ENCODE measurements around the gene SIMC1. TPM values are rescaled to one million over a fixed set of nuclear protein-coding genes. Genes with fewer than 3 reads are reported as not detected.
A peak's percentile ranks its signal among the peaks of the same experiment; 100 is the strongest.
"Not testable (repeated sequence)": the region's sequence is repeated elsewhere in the genome, so short reads cannot be mapped to it uniquely, and the experiment has no call there.

SIMC1 gene
- total and polyA plus RNA-seq, 7 donors = 2.0 to 17.0 (median 7.6) TPM

DNA sequence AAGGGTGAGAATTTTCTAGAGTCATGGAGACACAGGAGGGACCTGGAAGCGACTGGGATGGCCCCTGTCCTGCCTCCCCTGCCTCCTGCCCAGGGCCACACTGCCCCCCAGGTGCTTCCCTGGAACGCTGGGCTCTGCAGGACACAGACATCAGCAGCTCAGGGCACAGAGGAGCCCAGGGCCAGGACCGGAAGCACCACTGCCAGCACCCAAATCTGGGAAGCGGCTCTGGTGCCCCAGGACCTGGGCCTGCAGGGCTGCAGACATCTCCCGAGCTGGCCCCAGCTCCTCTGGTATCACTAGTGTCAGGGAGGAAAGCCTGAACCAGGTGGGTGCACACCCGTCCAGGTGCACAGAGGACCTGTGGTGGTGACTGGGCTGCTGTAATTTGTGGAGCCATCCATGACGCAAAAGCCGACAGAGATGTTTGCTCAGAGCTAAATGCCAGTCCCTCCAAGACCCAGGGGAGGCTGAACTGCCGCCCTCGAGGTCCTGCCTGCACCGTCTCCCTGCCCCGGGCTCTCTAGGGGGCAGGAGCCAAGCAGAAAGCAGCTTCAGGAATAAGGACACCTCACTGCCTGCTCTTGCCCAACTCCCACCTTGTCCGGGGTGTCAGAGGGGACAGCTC lies 46.0 kb upstream of the SIMC1 start:
- Histone ChIP-seq H3K4me1 (no peaks in the 10 kb centered on the region), H3K36me3 (ENCODE audit: insufficient read depth in 1 of 2, low read depth in 1 of 2) (no peaks in the 10 kb centered on the region), H3K27me3 (ENCODE audit: insufficient read depth in 3 of 3, low read length in 2 of 3) (peaks cover 0 to 9% (median 2%) of the 10 kb centered on the region in 3 donors), H3K27ac (no peak overlapping the region), H3K9me3 (no peaks in the 10 kb centered on the region), H3K4me3 (no peak overlapping the region)
- 76 to 78% (median 77%) methylated on average over 13 of the region's 13 CpGs for WGBS, 3 donors
- no peak for DNase-seq
- intact Hi-C loops (cut with DNase I) = no loop called here
- no peak for ATAC-seq
- no peak for TF ChIP-seq CTCF (IDR thresholded peaks at IDR 0.05)

GRCh38 chr5:176192722-176193117 lies 45.5 kb upstream of the SIMC1 start:
- H3K9me3 ChIP-seq; ATAC-seq; H3K27ac ChIP-seq; intact Hi-C loops (cut with DNase I); DNase-seq; H3K4me1 ChIP-seq; H3K27me3 ChIP-seq (ENCODE audit: insufficient read depth in 3 of 3, low read length in 2 of 3); H3K36me3 ChIP-seq (ENCODE audit: insufficient read depth in 1 of 2, low read depth in 1 of 2); H3K4me3 ChIP-seq: not testable (repeated sequence)
- 42 to 53% (median 43%) methylated on average over 5 of the region's 5 CpGs for WGBS, 3 donors

DNA sequence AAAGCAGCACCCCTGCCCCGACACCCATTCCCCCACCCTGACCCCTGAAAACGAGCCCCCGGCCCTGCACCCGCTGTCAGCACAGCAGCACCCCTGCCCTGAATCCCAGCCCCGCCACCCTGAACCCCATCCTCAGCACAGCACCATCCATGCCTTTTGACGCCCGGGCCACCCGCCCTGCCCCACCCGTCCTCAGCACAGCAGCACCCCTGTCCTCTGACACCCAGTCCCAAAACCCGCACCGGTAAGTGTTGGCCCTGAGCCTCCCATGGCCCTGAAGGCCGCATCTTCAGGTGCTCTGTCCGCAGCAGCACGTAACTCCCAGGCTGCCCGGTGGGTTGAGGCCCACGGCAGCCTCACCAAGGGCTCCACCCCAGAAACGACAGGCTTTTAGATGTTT lies 44.6 kb upstream of the SIMC1 start:
- 74 to 81% (median 80%) methylated on average over 16 to 17 of the region's 17 CpGs for WGBS, 3 donors
- H3K4me1 ChIP-seq; intact Hi-C loops (cut with DNase I); DNase-seq; H3K9me3 ChIP-seq; H3K27ac ChIP-seq; H3K4me3 ChIP-seq; ATAC-seq; H3K36me3 ChIP-seq (ENCODE audit: insufficient read depth in 1 of 2, low read depth in 1 of 2): not testable (repeated sequence)
- H3K27me3 ChIP-seq (ENCODE audit: insufficient read depth in 3 of 3, low read length in 2 of 3) = peaks cover 0 to 10% (median 2%) of the 10 kb centered on the region in 3 donors

- H3K9me3 ChIP-seq; H3K36me3 ChIP-seq (ENCODE audit: insufficient read depth in 1 of 2, low read depth in 1 of 2); intact Hi-C loops (cut with DNase I); H3K4me1 ChIP-seq; DNase-seq; H3K27ac ChIP-seq: not testable (repeated sequence)
- H3K27me3 ChIP-seq (ENCODE audit: insufficient read depth in 3 of 3, low read length in 2 of 3) = peaks cover 0 to 18% (median 6%) of the 10 kb centered on the region in 3 donors
- ATAC-seq = peak in 3 of 4 donors; percentile 13 to 52 (median 26)
- 2 to 4% (median 3%) methylated on average over 19 to 49 of the region's 67 CpGs for WGBS, 3 donors
- peak overlapping the region; percentile 34 for H3K4me3 ChIP-seq
These were observed 43.8 kb upstream of the SIMC1 start for GRCh38 chr5:176194238-176195083.

DNA sequence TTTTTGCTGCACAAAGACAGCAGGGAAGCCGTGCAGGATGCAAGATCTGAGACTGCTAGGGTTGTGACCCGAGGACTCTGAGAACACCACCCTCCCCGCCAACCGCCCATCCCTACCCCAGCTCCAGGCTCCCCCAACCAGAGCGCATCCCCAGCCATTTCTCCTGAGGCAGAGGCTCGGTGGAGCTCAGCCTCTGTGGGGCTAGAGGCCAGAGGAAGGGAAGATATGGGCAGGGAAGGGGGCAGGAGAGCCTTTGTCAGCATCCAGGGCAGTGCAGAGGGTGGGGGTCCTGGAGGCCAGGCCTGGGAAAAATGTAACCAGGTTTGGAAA lies 43.2 kb upstream of the SIMC1 start:
- DNase-seq; H3K4me1 ChIP-seq; H3K27ac ChIP-seq; intact Hi-C loops (cut with DNase I); ATAC-seq; H3K36me3 ChIP-seq (ENCODE audit: insufficient read depth in 1 of 2, low read depth in 1 of 2); H3K9me3 ChIP-seq; H3K4me3 ChIP-seq: not testable (repeated sequence)
- H3K27me3 ChIP-seq (ENCODE audit: insufficient read depth in 3 of 3, low read length in 2 of 3) = peaks cover 0 to 18% (median 6%) of the 10 kb centered on the region in 3 donors
- WGBS, 3 donors = 12 to 33% (median 27%) methylated on average over 5 to 6 of the region's 6 CpGs

DNA sequence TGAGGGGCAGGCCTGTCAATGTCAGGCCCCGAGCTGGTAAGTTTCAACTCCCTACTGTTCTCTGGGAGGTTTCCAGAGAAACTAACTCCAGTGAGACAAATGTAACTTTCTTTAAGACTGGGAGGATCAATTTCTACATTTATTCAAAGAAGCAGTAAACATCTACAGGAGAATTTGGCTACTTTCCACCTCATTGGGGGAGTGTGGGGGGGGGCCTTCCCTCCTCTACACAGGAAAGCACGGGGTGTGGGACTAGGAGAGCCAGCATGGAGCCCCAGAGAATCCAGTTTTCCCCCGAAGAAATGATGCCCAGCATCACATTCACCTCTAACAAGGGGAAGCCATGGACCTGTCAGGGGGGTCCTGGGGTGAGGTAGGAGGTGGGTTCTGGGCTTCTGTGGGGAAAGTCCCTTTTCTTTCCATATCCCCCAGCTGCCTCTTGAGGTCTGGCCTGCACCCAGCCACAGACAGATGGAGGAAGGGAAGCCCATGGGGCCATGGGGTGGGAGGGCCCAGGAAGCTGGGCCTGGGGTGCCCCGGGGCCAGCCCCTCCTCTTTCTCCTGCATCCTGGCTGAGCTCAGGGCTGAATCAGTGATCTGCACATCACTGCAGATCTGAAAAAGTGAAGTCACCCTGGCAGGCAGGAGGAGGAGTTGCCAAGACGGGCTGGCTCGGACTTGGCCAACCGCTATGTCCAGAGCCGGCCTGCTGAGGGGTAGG lies 42.6 kb upstream of the SIMC1 start:
- H3K27ac ChIP-seq; H3K36me3 ChIP-seq (ENCODE audit: insufficient read depth in 1 of 2, low read depth in 1 of 2); ATAC-seq; intact Hi-C loops (cut with DNase I); DNase-seq; H3K9me3 ChIP-seq; H3K4me1 ChIP-seq; H3K4me3 ChIP-seq: not testable (repeated sequence)
- 58 to 68% (median 61%) methylated on average over 6 to 7 of the region's 8 CpGs for WGBS, 3 donors
- H3K27me3 ChIP-seq (ENCODE audit: insufficient read depth in 3 of 3, low read length in 2 of 3) = peaks cover 0 to 18% (median 6%) of the 10 kb centered on the region in 3 donors

DNA sequence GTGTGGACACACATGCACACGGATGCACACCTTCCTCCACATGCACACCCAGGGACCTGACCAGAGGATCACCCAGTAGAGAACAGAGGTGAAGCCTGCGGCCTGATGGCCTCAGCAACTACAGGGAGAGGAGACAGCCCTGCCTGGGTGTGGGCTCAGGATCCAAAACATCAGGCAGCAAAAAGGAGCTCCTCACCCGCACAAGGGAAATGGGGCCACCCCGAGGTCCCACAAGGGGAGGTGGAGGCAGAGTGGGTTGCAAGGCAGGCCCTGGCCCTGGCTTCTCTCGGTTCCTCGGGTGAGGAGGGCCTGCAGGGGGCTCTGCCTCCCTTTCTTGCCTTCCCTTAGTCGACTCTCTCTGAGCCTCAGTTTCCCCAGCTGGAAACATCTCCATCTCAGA lies 41.4 kb upstream of the SIMC1 start:
- H3K4me3 ChIP-seq; H3K36me3 ChIP-seq (ENCODE audit: insufficient read depth in 1 of 2, low read depth in 1 of 2); H3K27ac ChIP-seq; intact Hi-C loops (cut with DNase I); H3K9me3 ChIP-seq; H3K4me1 ChIP-seq; DNase-seq; ATAC-seq: not testable (repeated sequence)
- WGBS, 3 donors = 80 to 83% (median 80%) methylated on average over 4 to 6 of the region's 7 CpGs
- H3K27me3 ChIP-seq (ENCODE audit: insufficient read depth in 3 of 3, low read length in 2 of 3) = peaks cover 4 to 18% (median 6%) of the 10 kb centered on the region in 3 donors

- H3K27me3 ChIP-seq (ENCODE audit: insufficient read depth in 3 of 3, low read length in 2 of 3) = peaks cover 3 to 15% (median 4%) of the 10 kb centered on the region in 3 donors
- H3K27ac ChIP-seq; DNase-seq; ATAC-seq; H3K9me3 ChIP-seq; intact Hi-C loops (cut with DNase I); H3K4me3 ChIP-seq; H3K36me3 ChIP-seq (ENCODE audit: insufficient read depth in 1 of 2, low read depth in 1 of 2); H3K4me1 ChIP-seq: not testable (repeated sequence)
- WGBS, 3 donors = 55 to 61% (median 58%) methylated on average over 5 to 6 of the region's 6 CpGs
These were observed 40.9 kb upstream of the SIMC1 start for GRCh38 chr5:176197234-176197858.

DNA sequence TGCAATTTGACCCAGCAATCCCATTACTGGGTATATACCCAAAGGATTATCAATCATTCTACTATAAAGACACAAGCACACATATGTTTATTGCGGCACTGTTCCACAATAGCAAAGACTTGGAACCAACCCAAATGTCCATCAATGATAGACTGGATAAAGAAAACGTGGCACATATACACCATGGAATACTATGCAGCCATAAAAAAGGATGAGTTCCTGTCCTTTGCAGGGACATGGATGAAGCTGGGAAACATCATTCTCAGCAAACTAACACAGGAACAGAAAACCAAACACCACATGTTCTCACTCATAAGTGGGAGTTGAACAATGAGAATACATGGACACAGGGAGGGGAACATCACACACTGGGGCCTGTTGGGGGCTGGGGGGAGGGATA lies 39.9 kb upstream of the SIMC1 start:
- H3K36me3 ChIP-seq (ENCODE audit: insufficient read depth in 1 of 2, low read depth in 1 of 2); H3K4me3 ChIP-seq; H3K9me3 ChIP-seq; ATAC-seq; intact Hi-C loops (cut with DNase I); DNase-seq; H3K27ac ChIP-seq; H3K27me3 ChIP-seq (ENCODE audit: insufficient read depth in 3 of 3, low read length in 2 of 3); H3K4me1 ChIP-seq: not testable (repeated sequence)
- 65 to 73% (median 67%) methylated on average over 1 of the region's 2 CpGs for WGBS, 3 donors
